IMR-90 (cell line): Measurements from ENCODE around the gene TSPAN31.

Experiments
- BHLHE40 ChIP-seq: fragments of 150-350 bp; IDR thresholded peaks from 2 replicates; pipeline ENCODE4 v1.6.1; 2016; ENCODE audit warnings: mild to moderate bottlenecking, low read depth, low read length
- CEBPB ChIP-seq: IDR thresholded peaks from 2 replicates; pipeline ENCODE4 v1.6.1; 2012; ENCODE audit warnings: low read depth, low read length, improper control_type of control experiment
- MXI1 ChIP-seq: IDR thresholded peaks from 2 replicates; pipeline ENCODE4 v1.6.1; 2012; ENCODE audit warnings: low read depth, mild to moderate bottlenecking, low read length, moderate library complexity, borderline replicate concordance
- POLR2A ChIP-seq: IDR thresholded peaks from 2 replicates; pipeline ENCODE4 v1.6.1; 2012; ENCODE audit warnings: mild to moderate bottlenecking, low read depth, low read length
- RAD21 ChIP-seq: IDR thresholded peaks from 2 replicates; pipeline ENCODE4 v1.6.1; 2012; ENCODE audit warnings: low read length, improper control_type of control experiment
- RCOR1 ChIP-seq: IDR thresholded peaks from 2 replicates; pipeline ENCODE4 v1.6.1; 2012; ENCODE audit warnings: mild to moderate bottlenecking, low read length, improper control_type of control experiment; ENCODE audit not compliant: insufficient replicate concordance
- USF2 ChIP-seq: fragments of 150-350 bp; IDR thresholded peaks from 2 replicates; pipeline ENCODE4 v1.6.1; 2017; ENCODE audit warnings: mild to moderate bottlenecking, antibody characterized with exemption, low read length, low read depth
- TF ChIP-seq, protein P1 (sequence below): conservative IDR thresholded peaks from 2 replicates; pipeline ENCODE4 v1.5.1; 2012; ENCODE audit warnings: mild to moderate bottlenecking, low read depth, low read length, improper control_type of control experiment

GRCh38 chr12:57767876-57768275, 23.0 kb downstream of the TSPAN31 start:
- TF ChIP-seq BHLHE40 (no peak), POLR2A (no peak), RAD21 (no peak), CEBPB (no peak), USF2 (no peak), RCOR1 (no peak), MXI1 (no peak)
- TF ChIP-seq, protein P1, sequence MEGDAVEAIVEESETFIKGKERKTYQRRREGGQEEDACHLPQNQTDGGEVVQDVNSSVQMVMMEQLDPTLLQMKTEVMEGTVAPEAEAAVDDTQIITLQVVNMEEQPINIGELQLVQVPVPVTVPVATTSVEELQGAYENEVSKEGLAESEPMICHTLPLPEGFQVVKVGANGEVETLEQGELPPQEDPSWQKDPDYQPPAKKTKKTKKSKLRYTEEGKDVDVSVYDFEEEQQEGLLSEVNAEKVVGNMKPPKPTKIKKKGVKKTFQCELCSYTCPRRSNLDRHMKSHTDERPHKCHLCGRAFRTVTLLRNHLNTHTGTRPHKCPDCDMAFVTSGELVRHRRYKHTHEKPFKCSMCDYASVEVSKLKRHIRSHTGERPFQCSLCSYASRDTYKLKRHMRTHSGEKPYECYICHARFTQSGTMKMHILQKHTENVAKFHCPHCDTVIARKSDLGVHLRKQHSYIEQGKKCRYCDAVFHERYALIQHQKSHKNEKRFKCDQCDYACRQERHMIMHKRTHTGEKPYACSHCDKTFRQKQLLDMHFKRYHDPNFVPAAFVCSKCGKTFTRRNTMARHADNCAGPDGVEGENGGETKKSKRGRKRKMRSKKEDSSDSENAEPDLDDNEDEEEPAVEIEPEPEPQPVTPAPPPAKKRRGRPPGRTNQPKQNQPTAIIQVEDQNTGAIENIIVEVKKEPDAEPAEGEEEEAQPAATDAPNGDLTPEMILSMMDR: no peak
